HL-60 (cell line): Measurements from ENCODE around the gene CYP27A1.

ENCODE experiments used
- DNase-seq, 2 experiments: peaks; one replicate each; pipeline ENCODE4 v3.0.0-alpha.2; 2010 to 2020; ENCODE audit warnings: low read depth in 1 of 2, low spot score in 1 of 2
- H3K27ac ChIP-seq: fragments of 250-450 bp; sonication (Bioruptor Pico); replicated peaks from 2 replicates; pipeline ENCODE4 v1.5.1; 2020; ENCODE audit warnings: mild to moderate bottlenecking, moderate library complexity
- H3K27me3 ChIP-seq: fragments of 250-450 bp; sonication (Bioruptor Pico); 2 replicates; pipeline ENCODE4 v1.5.1; 2021; ENCODE audit warnings: mild to moderate bottlenecking, moderate library complexity; ENCODE audit not compliant: insufficient read depth, poor library complexity, severe bottlenecking
- H3K4me3 ChIP-seq: replicated peaks from 2 replicates; pipeline ENCODE4 v1.5.1; 2011; ENCODE audit warnings: mild to moderate bottlenecking, control low read depth, low read length; ENCODE audit not compliant: insufficient read depth
- GABPA ChIP-seq: IDR thresholded peaks from 2 replicates; pipeline ENCODE4 v1.6.1; 2012; ENCODE audit warnings: low read depth
- POLR2AphosphoS5 ChIP-seq: IDR thresholded peaks from 2 replicates; pipeline ENCODE4 v1.6.1; 2012; ENCODE audit warnings: low read depth
- SPI1 ChIP-seq: IDR thresholded peaks from 2 replicates; pipeline ENCODE4 v1.6.1; 2012; ENCODE audit warnings: low read depth, mild to moderate bottlenecking, borderline replicate concordance
- TF ChIP-seq, protein P1 (sequence below): IDR thresholded peaks from one replicate; pipeline ENCODE4 v1.5.1; 2011; ENCODE audit warnings: low read length, control low read depth, inconsistent platforms; ENCODE audit not compliant: insufficient read depth
- TF ChIP-seq, protein P2 (sequence below): IDR thresholded peaks from 2 replicates; pipeline ENCODE4 v1.6.1; 2012; ENCODE audit warnings: low read depth; ENCODE audit not compliant: insufficient replicate concordance

The CYP27A1 gene

DNA sequence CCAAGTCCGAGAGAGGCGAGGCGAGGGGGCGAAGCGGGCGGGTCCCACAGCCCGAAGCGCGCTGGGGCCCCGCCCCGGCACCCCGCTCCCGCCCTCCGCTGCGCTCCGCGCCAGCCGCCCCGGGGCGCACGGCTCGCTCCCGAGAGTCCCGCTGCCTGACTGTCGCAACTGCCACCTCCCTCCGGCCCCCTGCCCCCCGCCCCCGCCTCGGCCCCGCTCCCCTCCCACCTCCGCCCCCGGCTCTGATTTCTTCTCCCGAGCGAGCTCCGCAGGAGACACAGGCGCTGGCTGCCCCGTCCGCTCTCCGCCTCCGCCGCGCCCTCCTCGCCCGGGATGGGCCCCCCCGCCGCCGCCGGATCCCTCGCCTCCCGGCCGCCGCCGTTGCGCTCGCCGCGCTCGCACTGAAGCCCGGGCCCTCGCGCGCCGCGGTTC lies 77.6 kb downstream of the CYP27A1 start, which contains the start of gene WNT6:
Gene WNT6, plus strand, starts transcription at position 250 of the 432 bp plus-strand sequence. CDS start 233 bp downstream, outside the sequence.
- Histone ChIP-seq H3K27ac (no peak within 1 kb of the TSS), H3K4me3 (no peak within 1 kb of the TSS), H3K27me3 (peaks cover 68% of the 10 kb centered on the region)
- no peak for DNase-seq
- TF ChIP-seq POLR2AphosphoS5, result no peak
- TF ChIP-seq, protein P1, sequence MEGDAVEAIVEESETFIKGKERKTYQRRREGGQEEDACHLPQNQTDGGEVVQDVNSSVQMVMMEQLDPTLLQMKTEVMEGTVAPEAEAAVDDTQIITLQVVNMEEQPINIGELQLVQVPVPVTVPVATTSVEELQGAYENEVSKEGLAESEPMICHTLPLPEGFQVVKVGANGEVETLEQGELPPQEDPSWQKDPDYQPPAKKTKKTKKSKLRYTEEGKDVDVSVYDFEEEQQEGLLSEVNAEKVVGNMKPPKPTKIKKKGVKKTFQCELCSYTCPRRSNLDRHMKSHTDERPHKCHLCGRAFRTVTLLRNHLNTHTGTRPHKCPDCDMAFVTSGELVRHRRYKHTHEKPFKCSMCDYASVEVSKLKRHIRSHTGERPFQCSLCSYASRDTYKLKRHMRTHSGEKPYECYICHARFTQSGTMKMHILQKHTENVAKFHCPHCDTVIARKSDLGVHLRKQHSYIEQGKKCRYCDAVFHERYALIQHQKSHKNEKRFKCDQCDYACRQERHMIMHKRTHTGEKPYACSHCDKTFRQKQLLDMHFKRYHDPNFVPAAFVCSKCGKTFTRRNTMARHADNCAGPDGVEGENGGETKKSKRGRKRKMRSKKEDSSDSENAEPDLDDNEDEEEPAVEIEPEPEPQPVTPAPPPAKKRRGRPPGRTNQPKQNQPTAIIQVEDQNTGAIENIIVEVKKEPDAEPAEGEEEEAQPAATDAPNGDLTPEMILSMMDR, result no peak
- TF ChIP-seq GABPA, result no peak
- TF ChIP-seq, protein P2, sequence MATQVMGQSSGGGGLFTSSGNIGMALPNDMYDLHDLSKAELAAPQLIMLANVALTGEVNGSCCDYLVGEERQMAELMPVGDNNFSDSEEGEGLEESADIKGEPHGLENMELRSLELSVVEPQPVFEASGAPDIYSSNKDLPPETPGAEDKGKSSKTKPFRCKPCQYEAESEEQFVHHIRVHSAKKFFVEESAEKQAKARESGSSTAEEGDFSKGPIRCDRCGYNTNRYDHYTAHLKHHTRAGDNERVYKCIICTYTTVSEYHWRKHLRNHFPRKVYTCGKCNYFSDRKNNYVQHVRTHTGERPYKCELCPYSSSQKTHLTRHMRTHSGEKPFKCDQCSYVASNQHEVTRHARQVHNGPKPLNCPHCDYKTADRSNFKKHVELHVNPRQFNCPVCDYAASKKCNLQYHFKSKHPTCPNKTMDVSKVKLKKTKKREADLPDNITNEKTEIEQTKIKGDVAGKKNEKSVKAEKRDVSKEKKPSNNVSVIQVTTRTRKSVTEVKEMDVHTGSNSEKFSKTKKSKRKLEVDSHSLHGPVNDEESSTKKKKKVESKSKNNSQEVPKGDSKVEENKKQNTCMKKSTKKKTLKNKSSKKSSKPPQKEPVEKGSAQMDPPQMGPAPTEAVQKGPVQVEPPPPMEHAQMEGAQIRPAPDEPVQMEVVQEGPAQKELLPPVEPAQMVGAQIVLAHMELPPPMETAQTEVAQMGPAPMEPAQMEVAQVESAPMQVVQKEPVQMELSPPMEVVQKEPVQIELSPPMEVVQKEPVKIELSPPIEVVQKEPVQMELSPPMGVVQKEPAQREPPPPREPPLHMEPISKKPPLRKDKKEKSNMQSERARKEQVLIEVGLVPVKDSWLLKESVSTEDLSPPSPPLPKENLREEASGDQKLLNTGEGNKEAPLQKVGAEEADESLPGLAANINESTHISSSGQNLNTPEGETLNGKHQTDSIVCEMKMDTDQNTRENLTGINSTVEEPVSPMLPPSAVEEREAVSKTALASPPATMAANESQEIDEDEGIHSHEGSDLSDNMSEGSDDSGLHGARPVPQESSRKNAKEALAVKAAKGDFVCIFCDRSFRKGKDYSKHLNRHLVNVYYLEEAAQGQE, result no peak
- TF ChIP-seq SPI1, result no peak

DNA sequence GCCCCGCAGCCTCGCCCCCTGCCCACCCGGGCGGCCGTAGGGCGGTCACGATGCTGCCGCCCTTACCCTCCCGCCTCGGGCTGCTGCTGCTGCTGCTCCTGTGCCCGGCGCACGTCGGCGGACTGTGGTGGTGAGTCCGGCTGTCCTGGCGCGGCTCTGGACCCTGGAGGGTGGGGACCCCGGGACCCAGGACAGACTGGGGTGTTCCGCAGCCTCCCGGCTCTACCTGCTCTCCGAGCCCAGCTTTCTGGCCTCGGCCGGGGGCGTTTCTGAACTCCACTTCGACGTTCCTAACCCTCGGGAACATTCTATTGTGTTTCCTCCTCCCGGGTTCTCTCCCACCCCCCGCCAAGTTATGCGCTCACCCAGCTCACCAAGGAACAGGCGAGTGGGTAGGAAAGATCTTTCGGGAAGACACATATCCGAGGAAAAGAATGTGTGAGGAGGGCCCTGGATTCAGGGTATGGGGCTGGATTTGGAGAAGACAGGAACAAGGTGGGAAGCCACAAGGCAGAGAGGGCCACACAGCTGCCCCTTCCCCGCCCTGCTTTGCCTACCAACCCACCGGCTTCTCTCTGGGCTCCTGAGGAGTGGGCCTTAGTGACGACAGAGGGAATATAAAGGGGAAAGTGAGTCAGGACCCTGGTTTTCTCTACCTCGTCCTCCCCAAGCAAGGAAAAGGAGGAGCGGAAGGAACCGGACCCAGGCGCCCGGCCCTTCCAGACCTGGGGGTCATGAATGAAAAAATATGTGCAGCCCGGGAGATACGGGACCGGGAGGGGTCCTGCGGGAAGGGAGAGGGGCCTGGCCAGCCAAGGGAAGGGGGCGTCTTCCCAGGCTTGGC lies 78.3 kb downstream of the CYP27A1 start:
- H3K27me3 ChIP-seq, result peaks cover 63% of the 10 kb centered on the region
- H3K27ac ChIP-seq, result no peak overlapping the region
- TF ChIP-seq, protein P2, result no peak
- TF ChIP-seq, protein P1, result no peak
- TF ChIP-seq SPI1, result no peak
- no peak for TF ChIP-seq POLR2AphosphoS5
- no peak for TF ChIP-seq GABPA
- no peak for DNase-seq
- H3K4me3 ChIP-seq, result no peak overlapping the region

DNA sequence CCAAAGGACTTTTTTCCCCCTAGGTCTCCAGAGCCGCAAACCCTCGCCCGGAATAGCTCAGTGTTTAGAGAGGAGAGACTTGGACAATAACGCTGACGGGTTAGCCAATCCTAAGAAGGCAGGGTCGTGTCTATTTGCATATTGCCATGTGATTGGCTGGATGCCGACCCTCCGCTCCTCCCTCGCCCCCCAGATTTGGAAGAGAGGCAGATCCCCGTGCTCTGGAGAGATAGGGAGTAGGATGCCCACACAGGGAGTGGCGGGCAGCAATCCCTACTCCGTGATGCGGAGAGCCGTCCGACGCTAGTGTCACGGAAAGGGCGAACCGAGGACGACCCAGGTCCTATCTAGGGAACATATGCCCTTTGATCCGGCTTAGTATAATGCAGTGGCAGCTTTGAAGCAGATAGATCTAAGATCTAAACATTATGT lies 79.0 kb downstream of the CYP27A1 start:
- H3K4me3 ChIP-seq, result no peak overlapping the region

More for the DNA sequence above, 79.0 kb downstream of the CYP27A1 start:
- DNase-seq, result no peak
- H3K27me3 ChIP-seq, result peaks cover 59% of the 10 kb centered on the region
- no peak overlapping the region for H3K27ac ChIP-seq
- TF ChIP-seq, protein P1, result no peak
- TF ChIP-seq, protein P2, result no peak
- no peak for TF ChIP-seq POLR2AphosphoS5
- TF ChIP-seq SPI1, result no peak
